SH-SY5Y (cell line): Measurements from ENCODE around the gene HNRNPD.

Experiments
- GATA2 ChIP-seq: IDR thresholded peaks from 2 replicates; pipeline ENCODE4 v1.6.1; 2011; ENCODE audit warnings: mild to moderate bottlenecking, low read depth, low read length
- GATA3 ChIP-seq: IDR thresholded peaks from 2 replicates; pipeline ENCODE4 v1.6.1; 2011; ENCODE audit warnings: low read depth, mild to moderate bottlenecking, low read length, moderate library complexity

DNA sequence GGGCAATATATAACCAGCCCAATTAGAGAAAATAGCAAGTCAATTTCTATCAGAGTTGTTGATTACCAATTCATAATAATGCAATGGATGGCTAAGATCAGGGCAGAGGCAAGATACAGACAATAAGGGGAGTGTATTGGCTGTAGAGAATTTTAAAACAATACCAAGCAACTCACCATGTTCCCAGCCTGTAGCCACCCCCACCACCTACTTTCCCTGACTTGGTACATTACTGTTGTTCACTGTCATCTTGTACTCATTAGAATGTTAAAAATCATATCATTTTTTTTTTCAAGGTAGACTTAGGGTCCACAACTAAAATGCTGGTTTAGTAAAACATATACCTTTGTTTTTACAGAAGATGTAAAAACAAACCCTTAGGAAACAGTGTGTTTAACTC is 27.7 kb downstream of the HNRNPD start:
- TF ChIP-seq GATA2 (no peak), GATA3 (no peak)
